Measurements from ENCODE around the gene FOXP1.

The FOXP1 gene

DNA sequence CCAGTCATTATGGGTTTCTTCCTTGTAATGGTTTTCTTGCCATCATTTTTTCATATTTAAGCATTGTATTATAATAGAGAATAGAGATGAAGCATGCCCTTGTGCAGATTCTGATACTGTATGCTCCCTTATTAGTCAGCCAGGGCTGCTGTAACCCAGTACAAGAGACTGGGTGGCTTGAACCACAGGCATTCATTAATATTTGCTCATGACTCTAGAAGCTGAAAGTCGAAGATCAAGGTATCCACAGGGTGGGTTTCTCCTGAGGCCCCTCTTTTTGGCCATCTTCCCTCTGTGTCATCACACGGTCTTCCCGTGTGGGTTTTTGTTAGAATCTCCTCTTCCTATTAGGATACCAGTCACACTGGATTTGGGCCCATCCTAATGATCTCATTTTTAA is 74.5 kb downstream of the FOXP1 start:
- no peak for DNase-seq

DNA sequence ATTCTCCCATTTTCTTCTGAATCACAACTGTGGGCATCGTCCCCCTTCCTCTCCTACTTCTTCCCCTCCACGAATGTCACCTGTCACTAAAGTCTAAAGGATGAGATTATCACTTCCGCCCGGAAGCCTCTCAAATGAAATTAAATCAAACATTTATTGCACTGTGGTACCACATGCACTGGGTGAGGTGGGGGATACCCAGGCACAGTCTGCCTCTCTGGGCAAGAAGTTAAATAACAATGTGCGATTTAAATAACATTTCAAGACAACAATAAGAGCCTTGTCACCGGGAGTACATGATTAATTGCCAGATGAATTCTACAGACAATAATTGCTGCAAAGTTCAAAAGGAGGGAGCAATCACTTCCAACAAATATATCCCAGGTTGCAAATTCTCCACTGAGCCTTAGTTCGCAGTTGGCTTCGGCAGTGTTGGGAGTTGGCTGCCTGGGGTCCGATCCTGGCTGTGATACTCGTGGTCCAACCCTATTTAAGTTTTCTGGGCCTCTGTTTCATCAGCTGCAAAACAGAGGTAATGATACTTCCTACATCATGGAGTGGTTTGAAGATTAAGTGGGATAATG is 77.7 kb downstream of the FOXP1 start:
- DNase-seq: no peak

- no peak for DNase-seq
Measured at GRCh38 chr3:71504250-71505036, 79.1 kb downstream of the FOXP1 start.

- no peak for DNase-seq
Measured at GRCh38 chr3:71503525-71504249, 79.8 kb downstream of the FOXP1 start.

DNA sequence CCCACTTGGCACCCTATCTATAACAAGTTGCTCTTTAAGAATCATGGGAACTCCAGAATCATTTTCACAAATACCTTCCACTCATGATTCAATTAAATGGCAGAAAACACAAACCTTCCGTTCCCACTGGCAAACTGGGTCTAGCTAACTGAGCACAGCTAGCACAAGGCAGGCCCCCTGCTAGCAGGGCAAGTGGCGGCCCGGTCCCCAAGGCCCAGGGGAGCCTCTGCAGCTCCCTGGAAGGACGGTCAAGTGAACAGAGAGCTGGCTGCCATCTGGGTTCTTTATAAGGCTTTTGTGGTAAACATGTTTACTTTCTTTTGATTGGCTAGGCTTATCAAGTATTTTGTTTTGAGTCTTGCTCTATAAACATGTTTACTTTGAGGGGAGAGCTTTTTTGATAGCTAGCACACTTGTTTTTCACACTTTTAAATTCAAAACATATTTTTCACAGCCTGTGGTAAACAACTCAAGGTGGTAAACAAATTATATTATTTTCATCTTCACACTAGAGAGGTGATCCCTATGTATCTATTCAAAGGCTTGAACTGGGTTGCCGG is 81.4 kb downstream of the FOXP1 start:
- no peak for DNase-seq

DNA sequence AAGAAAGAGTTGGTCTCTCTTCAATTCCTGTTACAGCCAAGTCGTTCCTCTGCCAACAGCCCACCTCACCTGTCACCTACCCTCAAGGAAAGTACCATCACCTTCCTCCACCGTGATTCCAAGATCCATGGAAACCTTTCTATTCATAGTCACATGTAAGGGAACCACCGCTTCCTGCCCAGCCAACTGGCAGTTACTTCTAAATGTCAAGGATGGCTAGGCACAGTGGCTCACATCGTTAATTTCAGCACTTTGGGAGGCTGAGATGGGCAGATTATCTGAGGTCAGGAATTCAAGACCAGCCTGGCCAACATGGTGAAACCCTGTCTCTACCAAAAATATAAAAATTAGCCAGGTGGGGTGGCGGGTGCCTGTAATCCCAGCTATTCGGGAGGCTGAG is 82.8 kb downstream of the FOXP1 start:
- DNase-seq: no peak

DNA sequence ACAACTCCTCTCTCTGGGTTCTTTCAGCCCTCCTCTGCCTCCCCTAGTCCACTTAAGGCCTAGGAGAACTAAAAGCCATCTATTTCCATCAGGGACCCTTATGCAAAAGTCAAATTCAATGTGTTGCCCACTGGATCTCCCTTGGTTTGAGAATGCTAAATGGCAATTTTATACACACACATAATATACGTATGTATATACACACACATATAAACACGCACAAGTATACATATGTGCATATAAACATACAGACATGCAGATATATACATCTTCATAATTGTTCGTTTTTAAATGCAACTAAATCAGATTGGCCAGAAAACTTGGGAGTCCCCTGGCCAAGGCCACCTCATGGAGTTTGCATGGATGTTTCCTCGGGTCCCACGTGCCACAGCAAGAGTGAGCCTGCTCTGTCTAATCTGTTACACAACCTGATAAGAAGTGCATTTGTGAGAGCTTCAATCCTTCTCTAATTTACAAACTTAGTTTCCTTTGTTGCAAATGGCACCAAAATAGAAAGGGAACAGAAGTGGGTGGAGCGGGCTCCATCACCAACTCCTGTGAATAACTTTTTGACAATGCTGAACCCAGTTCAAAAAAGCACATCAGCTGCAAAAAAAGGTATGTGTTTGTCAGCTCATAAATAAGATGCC is 84.2 kb downstream of the FOXP1 start:
- DNase-seq: peak in 11 of 56 donors; percentile 11 to 65 (median 49)

- DNase-seq: peak in 3 of 56 donors; percentile 10 to 43 (median 32)
Measured at GRCh38 chr3:71498543-71498942, 85.0 kb downstream of the FOXP1 start.

- peak in 8 of 56 donors; percentile 10 to 39 (median 28) for DNase-seq
Measured at GRCh38 chr3:71497971-71498444, 85.5 kb downstream of the FOXP1 start.

GRCh38 chr3:71497367-71497897 is 86.1 kb downstream of the FOXP1 start:
- no peak for DNase-seq

DNA sequence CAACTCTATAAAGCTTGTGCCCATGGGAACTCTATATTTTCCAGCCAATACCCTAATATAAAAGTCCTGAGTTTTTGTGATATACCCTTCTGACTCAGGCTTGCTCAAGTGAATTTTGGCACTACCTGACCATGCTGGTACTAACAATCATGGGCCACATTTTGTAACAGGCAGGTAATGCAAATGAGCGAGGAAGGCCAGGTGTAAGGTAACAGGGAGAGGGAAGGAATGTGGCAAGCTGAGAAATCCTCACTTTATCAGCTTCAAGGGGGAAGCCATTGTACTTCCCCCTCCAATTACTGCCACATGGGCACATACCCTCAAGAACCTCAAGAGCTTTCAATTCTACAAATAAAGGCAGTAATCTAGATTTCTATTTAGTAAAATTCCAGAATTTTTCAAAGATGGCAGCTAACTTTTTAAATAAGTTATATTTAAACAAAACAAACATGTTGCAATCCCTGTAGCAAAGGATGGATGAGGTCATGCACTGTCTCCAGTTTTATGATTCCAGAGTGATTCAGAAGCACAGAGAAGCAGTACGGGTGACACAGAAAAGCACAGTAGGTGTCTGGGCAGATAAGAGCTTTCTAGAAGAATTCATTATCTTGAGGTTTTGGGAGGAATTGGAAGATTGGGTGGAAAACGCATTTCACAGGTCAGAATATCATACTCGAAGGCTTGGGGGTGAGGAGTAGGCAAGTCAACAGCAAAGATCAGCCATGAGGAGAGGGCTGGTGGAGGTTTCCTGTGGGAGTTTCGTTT is 87.6 kb downstream of the FOXP1 start:
- no peak for DNase-seq

DNA sequence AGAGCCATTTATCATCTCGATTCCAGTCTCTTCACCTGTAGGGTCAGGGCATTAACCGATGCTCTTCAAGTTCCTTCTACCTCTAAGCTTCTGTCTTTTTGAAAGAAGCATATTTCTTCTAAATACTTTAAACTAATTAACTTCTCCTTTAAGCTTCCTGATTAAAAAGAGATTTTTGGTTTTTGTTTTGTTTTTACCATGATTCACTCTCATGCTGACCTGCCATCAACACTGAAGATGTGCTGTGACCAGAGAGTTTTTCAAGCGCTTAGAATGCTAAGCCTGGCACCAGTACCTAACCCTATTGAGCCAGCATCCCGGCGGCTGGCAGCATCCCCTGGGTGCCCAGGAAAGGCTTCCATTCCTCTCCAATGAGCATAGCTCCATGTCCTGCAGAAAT is 89.3 kb downstream of the FOXP1 start:
- no peak for DNase-seq

GRCh38 chr3:71492974-71493771 is 90.4 kb downstream of the FOXP1 start:
- no peak for DNase-seq

DNA sequence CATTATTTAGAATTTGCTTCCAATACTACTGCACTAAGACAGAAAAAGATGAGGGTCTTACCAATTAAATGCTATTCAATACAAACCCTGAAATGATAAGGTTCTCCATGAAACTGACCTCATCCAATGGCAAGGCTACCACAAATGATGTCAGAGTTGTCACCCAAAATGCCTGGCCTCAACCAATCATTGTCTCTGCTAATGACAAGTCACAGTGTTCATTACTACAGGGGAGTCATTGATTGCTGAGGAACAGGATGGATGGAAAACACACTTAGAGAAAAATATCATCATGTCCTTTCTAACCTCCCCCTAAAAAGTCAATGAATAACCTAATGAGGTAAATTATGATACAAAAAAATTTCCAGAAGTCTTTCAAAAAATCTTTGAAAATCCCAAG is 91.0 kb downstream of the FOXP1 start:
- no peak for DNase-seq

- no peak for DNase-seq
Measured at GRCh38 chr3:71491154-71491752, 92.3 kb downstream of the FOXP1 start.

- no peak for DNase-seq
Measured at GRCh38 chr3:71490692-71491091, 92.8 kb downstream of the FOXP1 start.

GRCh38 chr3:71489315-71489761 is 94.2 kb downstream of the FOXP1 start:
- no peak for DNase-seq

GRCh38 chr3:71488882-71489281 is 94.6 kb downstream of the FOXP1 start:
- no peak for DNase-seq

DNA sequence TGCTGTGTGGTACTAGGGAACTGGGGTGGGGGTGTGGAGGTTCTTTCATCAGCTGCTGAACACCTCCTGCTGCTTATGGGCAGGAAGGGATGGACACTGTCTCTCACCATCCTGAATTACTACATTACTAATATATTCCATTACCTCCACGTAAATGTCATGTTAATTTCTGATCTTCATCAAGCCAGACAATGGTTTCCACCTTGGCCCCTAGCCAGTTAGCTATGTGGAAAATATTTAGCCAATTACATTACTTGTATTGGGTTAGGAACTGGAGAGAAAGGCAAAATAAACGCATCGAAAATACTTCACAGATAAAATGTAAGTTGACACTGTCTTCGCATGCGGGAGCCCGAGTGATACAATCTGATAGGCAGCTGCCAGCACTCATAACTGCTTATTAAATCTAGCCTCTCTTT is 95.1 kb downstream of the FOXP1 start:
- DNase-seq: no peak

Data from nucleus accumbens (tissue), 56 donors.